NT2/D1 (cell line): ENCODE measurements around the gene LRRIQ3.

Experiments
- SUZ12 ChIP-seq: IDR thresholded peaks from 2 replicates; pipeline ENCODE4 v1.6.1; 2011; ENCODE audit not compliant: insufficient read length, insufficient read depth; ENCODE audit errors: extremely low read depth
- YY1 ChIP-seq: IDR thresholded peaks from 2 replicates; pipeline ENCODE4 v1.6.1; 2011; ENCODE audit not compliant: insufficient read length, insufficient read depth
- ZNF274 ChIP-seq: IDR thresholded peaks from 2 replicates; pipeline ENCODE4 v1.6.1; 2011; ENCODE audit warnings: mild to moderate bottlenecking, low read depth, low read length

GRCh38 chr1:73998348-73998959 lies 199.5 kb downstream of the LRRIQ3 start:
- TF ChIP-seq SUZ12 = no peak
- TF ChIP-seq ZNF274 = no peak
- no peak for TF ChIP-seq YY1
